Mesenchymal stem cell (in vitro differentiated cells and primary cell): ENCODE data around the gene SCFD2.
A peak's percentile ranks its signal among the peaks of the same experiment; 100 is the strongest.

Experiments used
- DNase-seq: peaks from one replicate; pipeline ENCODE4 v3.0.0-alpha.2; 2013
- H2AFZ ChIP-seq: one replicate; pipeline ENCODE4 v1.6.1; 2013; ENCODE audit warnings: low read depth, mild to moderate bottlenecking, control low read depth, inconsistent platforms, low read length, moderate library complexity
- H2AK5ac ChIP-seq: 2 replicates; pipeline ENCODE4 v1.6.1; 2013; ENCODE audit warnings: low read length, moderate library complexity, mild to moderate bottlenecking, inconsistent platforms; ENCODE audit not compliant: severe bottlenecking
- H2BK120ac ChIP-seq: one replicate; pipeline ENCODE4 v1.6.1; 2013; ENCODE audit warnings: low read depth, mild to moderate bottlenecking, inconsistent platforms, low read length, moderate library complexity
- H2BK12ac ChIP-seq, 2 experiments: one replicate each; pipeline ENCODE4 v1.6.1; 2013; ENCODE audit warnings: inconsistent platforms in 2 of 2, low read length in 2 of 2, mild to moderate bottlenecking in 2 of 2, moderate library complexity in 2 of 2, control low read depth in 1 of 2
- H2BK15ac ChIP-seq: one replicate; pipeline ENCODE4 v1.6.1; 2013; ENCODE audit warnings: mild to moderate bottlenecking, low read depth, inconsistent platforms; ENCODE audit not compliant: poor library complexity, severe bottlenecking
- H2BK5ac ChIP-seq: 2 replicates; pipeline ENCODE4 v1.6.1; 2013; ENCODE audit warnings: low read depth, mild to moderate bottlenecking, low read length, control low read depth, inconsistent platforms; ENCODE audit not compliant: poor library complexity, severe bottlenecking
- H3K14ac ChIP-seq, 2 experiments: one replicate each; pipeline ENCODE4 v1.6.1; 2013; ENCODE audit warnings: inconsistent platforms in 2 of 2, low read length in 2 of 2, control low read depth in 1 of 2, mild to moderate bottlenecking in 1 of 2, moderate library complexity in 1 of 2
- H3K18ac ChIP-seq, 2 experiments: one replicate each; pipeline ENCODE4 v1.6.1; 2013; ENCODE audit warnings: inconsistent platforms in 2 of 2, low read length in 2 of 2, control low read depth in 1 of 2, low read depth in 1 of 2, mild to moderate bottlenecking in 1 of 2
- H3K23ac ChIP-seq, 2 experiments: one replicate each; pipeline ENCODE4 v1.6.1; 2013; ENCODE audit warnings: inconsistent platforms in 2 of 2, low read length in 2 of 2, mild to moderate bottlenecking in 2 of 2, moderate library complexity in 2 of 2, control low read depth in 1 of 2
- H3K27ac ChIP-seq: 2 replicates; pipeline ENCODE4 v1.5.1; 2013; ENCODE audit warnings: mild to moderate bottlenecking, moderate library complexity, low read length, control low read depth, inconsistent platforms; ENCODE audit not compliant: poor library complexity, severe bottlenecking
- H3K27me3 ChIP-seq, 2 experiments: 2 replicates each; pipeline versions ENCODE4 v1.6.1 to v1.7.0; 2013; ENCODE audit warnings: low read length in 2 of 2, mild to moderate bottlenecking in 2 of 2, moderate library complexity in 2 of 2, control low read depth in 1 of 2, inconsistent platforms in 1 of 2; ENCODE audit not compliant: control insufficient read depth in 1 of 2, insufficient read depth in 1 of 2
- H3K36me3 ChIP-seq, 2 experiments: 2 replicates each; pipeline versions ENCODE4 v1.6.1 to v1.7.0; 2013; ENCODE audit warnings: low read length in 2 of 2, control low read depth in 1 of 2, inconsistent platforms in 1 of 2, low read depth in 1 of 2, mild to moderate bottlenecking in 1 of 2; ENCODE audit not compliant: insufficient read depth in 2 of 2, control insufficient read depth in 1 of 2
- H3K4ac ChIP-seq, 2 experiments: one replicate each; pipeline ENCODE4 v1.6.1; 2013; ENCODE audit warnings: inconsistent platforms in 2 of 2, low read length in 2 of 2, mild to moderate bottlenecking in 2 of 2, moderate library complexity in 2 of 2, control low read depth in 1 of 2, low read depth in 1 of 2
- H3K4me1 ChIP-seq: 2 replicates; pipeline ENCODE4 v1.6.1; 2013; ENCODE audit warnings: low read depth, low read length, control low read depth; ENCODE audit not compliant: control insufficient read depth, insufficient read depth
- H3K4me2 ChIP-seq: 2 replicates; pipeline ENCODE4 v1.6.1; 2013; ENCODE audit warnings: low read length, mild to moderate bottlenecking, inconsistent platforms; ENCODE audit not compliant: poor library complexity, severe bottlenecking
- H3K4me3 ChIP-seq, 2 experiments: 2 replicates each; pipeline versions ENCODE4 v1.5.1 to v1.7.0; 2013; ENCODE audit warnings: low read length in 2 of 2, mild to moderate bottlenecking in 2 of 2, control low read depth in 1 of 2, low read depth in 1 of 2; ENCODE audit not compliant: insufficient read depth in 1 of 2
- H3K79me1 ChIP-seq: replicated peaks from 2 replicates; pipeline ENCODE4 v1.6.1; 2013; ENCODE audit warnings: mild to moderate bottlenecking, control low read depth, low read length, inconsistent platforms; ENCODE audit not compliant: poor library complexity, severe bottlenecking
- H3K9ac ChIP-seq: 2 replicates; pipeline ENCODE4 v1.7.0; 2013; ENCODE audit warnings: mild to moderate bottlenecking, low read length, moderate library complexity
- H3K9me3 ChIP-seq: 2 replicates; pipeline ENCODE4 v1.7.0; 2013; ENCODE audit warnings: mild to moderate bottlenecking, low read length; ENCODE audit not compliant: control insufficient read depth
- H4K8ac ChIP-seq: one replicate; pipeline ENCODE4 v1.6.1; 2013; ENCODE audit warnings: inconsistent platforms, mild to moderate bottlenecking, low read length, moderate library complexity
- H4K91ac ChIP-seq: one replicate; pipeline ENCODE4 v1.6.1; 2013; ENCODE audit warnings: mild to moderate bottlenecking, low read length, inconsistent platforms
- WGBS: methylation state at CpG from one replicate; pipeline ENCODE4 v1.1.7; 2013; ENCODE audit warnings: mixed read lengths; 5-methylcytosine and 5-hydroxymethylcytosine counted together

SCFD2 gene

GRCh38 chr4:53014881-53015280 lies 351.0 kb downstream of the SCFD2 start:
- Histone ChIP-seq H2BK120ac (no peak overlapping the region), H3K18ac (no peak overlapping the region), H3K23ac (no peak overlapping the region), H3K27ac (no peak overlapping the region), H2BK15ac (no peak overlapping the region), H3K14ac (no peak overlapping the region), H4K8ac (no peak overlapping the region), H2BK5ac (no peak overlapping the region), H3K9ac (peak overlapping the region; percentile 84), H4K91ac (no peak overlapping the region), H3K36me3 (no peaks in the 10 kb centered on the region), H2AK5ac (no peak overlapping the region), H3K79me1 (peaks cover 2% of the 10 kb centered on the region), H2AFZ (no peak overlapping the region), H3K4me3 (no peak overlapping the region), H3K4me1 (peaks cover 5% of the 10 kb centered on the region), H2BK12ac (peak overlapping the region in 1 of 2 experiments; percentile 59), H3K4ac (no peak overlapping the region), H3K4me2 (no peak overlapping the region), H3K9me3 (no peaks in the 10 kb centered on the region), H3K27me3 (no peaks in the 10 kb centered on the region)
- no peak for DNase-seq
- no CpG with 5 or more reads among the region's 2 CpGs for WGBS

- Histone ChIP-seq H2BK12ac (peak overlapping the region; percentile 99 to 100), H3K4ac (peak overlapping the region; percentile 51 to 78), H3K36me3 (no peaks in the 10 kb centered on the region), H3K4me1 (peaks cover 5% of the 10 kb centered on the region), H4K8ac (peak overlapping the region; percentile 60), H3K27me3 (no peaks in the 10 kb centered on the region), H3K9ac (peak overlapping the region; percentile 84), H3K23ac (no peak overlapping the region), H2BK120ac (peak overlapping the region; percentile 77), H3K18ac (peak overlapping the region; percentile 62 to 95), H2BK5ac (no peak overlapping the region), H2AFZ (no peak overlapping the region), H3K9me3 (no peaks in the 10 kb centered on the region), H3K14ac (no peak overlapping the region), H3K27ac (no peak overlapping the region), H2BK15ac (no peak overlapping the region), H2AK5ac (no peak overlapping the region), H4K91ac (peak overlapping the region; percentile 96), H3K4me2 (no peak overlapping the region), H3K4me3 (no peak overlapping the region), H3K79me1 (peaks cover 2% of the 10 kb centered on the region)
- 71% methylated on average over 4 of the region's 5 CpGs for WGBS
- DNase-seq = no peak
Observed at GRCh38 chr4:53013873-53014775, 351.7 kb downstream of the SCFD2 start.

GRCh38 chr4:53012738-53013137 lies 353.1 kb downstream of the SCFD2 start:
- Histone ChIP-seq H3K79me1 (peaks cover 2% of the 10 kb centered on the region), H3K14ac (no peak overlapping the region), H2AK5ac (no peak overlapping the region), H4K91ac (no peak overlapping the region), H3K9ac (peak overlapping the region; percentile 84), H2BK15ac (no peak overlapping the region), H4K8ac (no peak overlapping the region), H3K4me2 (no peak overlapping the region), H3K36me3 (peaks cover 0 to 3% of the 10 kb centered on the region in 2 experiments), H2BK120ac (no peak overlapping the region), H3K4me3 (peak overlapping the region in 1 of 2 experiments; percentile 55), H3K23ac (no peak overlapping the region), H2BK5ac (no peak overlapping the region), H2BK12ac (no peak overlapping the region), H3K27me3 (no peaks in the 10 kb centered on the region), H3K4me1 (peaks cover 5% of the 10 kb centered on the region), H3K4ac (peak overlapping the region in 1 of 2 experiments; percentile 63), H3K27ac (no peak overlapping the region), H3K9me3 (no peaks in the 10 kb centered on the region), H3K18ac (no peak overlapping the region), H2AFZ (no peak overlapping the region)
- WGBS = 9% methylated on average over 1 of the region's 1 CpG
- peak; percentile 61 for DNase-seq

DNA sequence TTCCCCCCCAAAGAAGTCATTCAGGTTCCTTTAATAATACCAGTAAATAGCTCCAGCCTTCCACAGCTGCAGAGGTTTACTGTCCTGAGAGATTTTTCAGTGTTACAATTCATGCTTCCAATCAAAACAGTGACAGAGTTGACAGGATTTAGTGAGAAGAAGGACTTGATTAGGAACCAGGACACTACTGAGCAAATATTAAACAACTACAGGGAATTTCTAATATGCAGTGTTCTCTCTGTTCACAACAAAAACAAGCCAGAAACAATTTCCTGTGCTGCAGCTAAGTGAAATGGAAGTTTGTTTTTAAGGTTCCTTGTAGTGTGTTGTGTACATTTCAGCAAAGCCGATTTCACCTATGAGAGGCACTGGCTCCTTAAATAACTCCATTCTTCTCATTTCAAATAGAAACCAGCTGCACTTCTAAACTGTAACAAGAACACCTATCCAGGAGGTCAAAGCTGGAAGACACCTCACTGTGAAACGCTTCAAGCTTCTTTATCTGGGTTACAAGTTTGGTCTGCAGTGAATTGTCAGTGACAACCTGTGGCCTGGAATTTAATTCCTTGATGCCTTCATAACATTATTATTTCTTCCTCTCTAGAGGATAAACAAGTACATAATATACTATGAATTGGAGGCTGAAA lies 354.5 kb downstream of the SCFD2 start:
- Histone ChIP-seq H3K4me1 (peaks cover 5% of the 10 kb centered on the region), H3K27me3 (no peaks in the 10 kb centered on the region), H3K14ac (no peak overlapping the region), H3K4ac (no peak overlapping the region), H4K91ac (no peak overlapping the region), H3K23ac (no peak overlapping the region), H3K18ac (no peak overlapping the region), H2BK15ac (no peak overlapping the region), H2AFZ (no peak overlapping the region), H2BK120ac (no peak overlapping the region), H4K8ac (no peak overlapping the region), H3K79me1 (no peaks in the 10 kb centered on the region), H2AK5ac (no peak overlapping the region), H3K4me2 (no peak overlapping the region), H3K27ac (no peak overlapping the region), H3K9ac (no peak overlapping the region), H2BK12ac (no peak overlapping the region), H3K36me3 (peaks cover 0 to 6% of the 10 kb centered on the region in 2 experiments), H3K4me3 (no peak overlapping the region), H3K9me3 (no peaks in the 10 kb centered on the region), H2BK5ac (no peak overlapping the region)
- DNase-seq = no peak
- WGBS = 14% methylated on average over 1 of the region's 2 CpGs
